B cell (primary cell): ENCODE results near the gene MCHR2.

Experiments used
- CTCF ChIP-seq: fragments of 200-600 bp; IDR thresholded peaks from one replicate; pipeline ENCODE4 v1.8.0; 2022; ENCODE audit warnings: antibody characterized with exemption, mild to moderate bottlenecking
- EZH2 ChIP-seq: IDR thresholded peaks from 2 replicates; pipeline ENCODE4 v1.6.1; 2012; ENCODE audit warnings: borderline replicate concordance, low read depth, mild to moderate bottlenecking, moderate library complexity, low read length; ENCODE audit not compliant: insufficient read depth, poor library complexity, severe bottlenecking

GRCh38 chr6:99979953-99980352 lies 14.1 kb downstream of the MCHR2 start:
- TF ChIP-seq CTCF, result no peak
- no peak for TF ChIP-seq EZH2
